ENCODE data around the gene ACTR10. TPM values are rescaled to one million over a fixed set of nuclear protein-coding genes. Genes with fewer than 3 reads are reported as not detected.

ACTR10 gene
- total RNA-seq, 1 donor from 2014 or later, result 58.1 TPM

DNA sequence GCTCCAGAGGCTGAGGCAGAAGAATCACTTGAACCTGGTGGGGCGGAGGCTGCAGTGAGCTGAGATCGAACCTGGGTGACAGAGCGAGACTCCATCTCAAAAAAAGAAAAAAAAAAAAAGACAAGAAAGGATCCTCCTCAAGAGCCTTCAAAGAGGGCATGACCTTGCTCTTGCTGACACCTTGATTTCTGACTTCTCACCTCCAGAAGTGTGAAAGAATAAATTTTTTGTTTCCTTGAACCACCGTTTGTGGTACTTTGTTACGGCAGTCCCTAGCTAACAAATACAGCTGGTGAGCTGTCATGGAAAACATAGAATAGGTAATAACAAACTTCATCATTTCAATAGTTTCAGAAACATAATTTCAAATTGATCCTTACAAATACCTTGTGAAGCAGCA is 1.9 kb upstream of the ACTR10 start:
- Histone ChIP-seq H3K9me3 (no peaks in the 10 kb centered on the region), H3K27me3 (ENCODE audit: low read depth) (no peaks in the 10 kb centered on the region), H3K27ac (no peak overlapping the region), H3K36me3 (peaks cover 6% of the 10 kb centered on the region), H3K4me1 (peaks cover 20% of the 10 kb centered on the region), H3K4me3 (no peak overlapping the region)
- intact Hi-C loops (cut with DNase I), result no loop called here
- ATAC-seq, result no peak
- TF ChIP-seq, protein P1, sequence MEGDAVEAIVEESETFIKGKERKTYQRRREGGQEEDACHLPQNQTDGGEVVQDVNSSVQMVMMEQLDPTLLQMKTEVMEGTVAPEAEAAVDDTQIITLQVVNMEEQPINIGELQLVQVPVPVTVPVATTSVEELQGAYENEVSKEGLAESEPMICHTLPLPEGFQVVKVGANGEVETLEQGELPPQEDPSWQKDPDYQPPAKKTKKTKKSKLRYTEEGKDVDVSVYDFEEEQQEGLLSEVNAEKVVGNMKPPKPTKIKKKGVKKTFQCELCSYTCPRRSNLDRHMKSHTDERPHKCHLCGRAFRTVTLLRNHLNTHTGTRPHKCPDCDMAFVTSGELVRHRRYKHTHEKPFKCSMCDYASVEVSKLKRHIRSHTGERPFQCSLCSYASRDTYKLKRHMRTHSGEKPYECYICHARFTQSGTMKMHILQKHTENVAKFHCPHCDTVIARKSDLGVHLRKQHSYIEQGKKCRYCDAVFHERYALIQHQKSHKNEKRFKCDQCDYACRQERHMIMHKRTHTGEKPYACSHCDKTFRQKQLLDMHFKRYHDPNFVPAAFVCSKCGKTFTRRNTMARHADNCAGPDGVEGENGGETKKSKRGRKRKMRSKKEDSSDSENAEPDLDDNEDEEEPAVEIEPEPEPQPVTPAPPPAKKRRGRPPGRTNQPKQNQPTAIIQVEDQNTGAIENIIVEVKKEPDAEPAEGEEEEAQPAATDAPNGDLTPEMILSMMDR (IDR thresholded peaks at IDR 0.05), result no peak
- DNase-seq, result no peak

DNA sequence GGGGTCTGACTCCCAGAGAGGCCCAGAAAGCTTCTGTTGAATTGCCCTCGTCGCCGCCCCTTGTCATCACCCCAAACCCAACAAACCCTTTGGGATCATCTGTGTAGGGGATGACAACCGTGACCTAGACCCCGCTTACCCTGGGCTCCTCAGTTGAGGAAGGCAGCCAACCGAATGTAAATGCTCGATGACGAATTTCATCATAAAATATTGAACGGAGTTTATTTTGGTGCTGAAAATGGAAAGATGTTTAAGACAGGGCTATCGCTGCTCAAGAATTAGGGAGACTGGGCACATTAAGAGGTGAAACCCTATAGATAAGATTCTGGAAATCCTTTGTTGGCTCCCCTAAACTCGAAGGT is 512 bp downstream of the ACTR10 start:
- H3K9me3 ChIP-seq, result no peaks in the 10 kb centered on the region
- ATAC-seq (peak; percentile 6 to 23), DNase-seq (no peak)
- peak overlapping the region; percentile 89 for H3K4me3 ChIP-seq
- H3K36me3 ChIP-seq, result peaks cover 25% of the 10 kb centered on the region
- intact Hi-C loops (cut with DNase I), result no loop called here
- TF ChIP-seq, protein P1 (IDR thresholded peaks at IDR 0.05), result no peak
- no peaks in the 10 kb centered on the region for H3K27me3 ChIP-seq (ENCODE audit: low read depth)
- H3K27ac ChIP-seq, result peak overlapping the region; percentile 95
- peaks cover 20% of the 10 kb centered on the region for H3K4me1 ChIP-seq

DNA sequence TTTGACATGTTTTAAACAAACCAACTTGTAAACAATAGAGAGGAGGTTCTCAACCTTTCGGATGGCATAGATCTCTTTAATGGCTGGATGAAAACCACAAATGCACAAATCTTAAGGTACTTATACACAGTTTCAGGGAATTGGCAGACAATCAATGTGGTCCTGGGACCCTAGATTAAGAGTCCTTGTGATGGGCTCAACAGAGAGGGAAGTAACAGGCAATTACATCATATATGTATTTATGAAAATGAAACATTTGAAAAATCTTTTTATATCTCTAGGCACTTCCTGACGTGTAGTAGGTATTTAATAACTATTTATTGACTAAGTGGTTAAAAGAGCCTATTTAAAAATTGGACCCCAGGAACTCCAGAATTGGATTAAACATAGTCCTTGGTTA is 897 bp downstream of the ACTR10 start:
- peak overlapping the region; percentile 95 for H3K27ac ChIP-seq
- H3K4me3 ChIP-seq, result peak overlapping the region; percentile 89
- no peak for ATAC-seq
- intact Hi-C loops (cut with DNase I), result no loop called here
- no peak for DNase-seq
- peaks cover 20% of the 10 kb centered on the region for H3K4me1 ChIP-seq
- no peaks in the 10 kb centered on the region for H3K9me3 ChIP-seq
- H3K27me3 ChIP-seq (ENCODE audit: low read depth), result no peaks in the 10 kb centered on the region
- H3K36me3 ChIP-seq, result peaks cover 25% of the 10 kb centered on the region
- TF ChIP-seq, protein P1 (IDR thresholded peaks at IDR 0.05), result no peak

DNA sequence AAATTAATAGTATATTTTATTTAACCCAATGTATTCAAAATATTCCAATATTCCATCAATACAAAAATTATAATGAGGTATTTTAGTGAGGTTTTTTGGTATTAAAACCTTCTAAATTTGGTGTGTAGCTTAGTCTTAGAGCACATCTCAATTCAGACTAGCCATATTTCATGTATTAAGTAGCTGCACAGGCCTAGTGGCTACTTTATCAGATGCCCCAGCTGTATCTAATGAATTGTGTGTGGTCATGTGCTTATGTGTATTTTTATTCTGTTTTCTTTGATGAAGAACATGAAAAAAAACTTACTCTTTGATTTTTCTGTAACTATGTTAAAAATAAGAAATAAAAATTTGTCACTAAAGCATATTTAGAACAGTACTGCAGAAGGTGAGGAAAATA is 13.2 kb downstream of the ACTR10 start:
- ATAC-seq (no peak), DNase-seq (no peak)
- Histone ChIP-seq H3K4me1 (no peaks in the 10 kb centered on the region), H3K27me3 (ENCODE audit: low read depth) (no peaks in the 10 kb centered on the region), H3K27ac (no peak overlapping the region), H3K9me3 (no peaks in the 10 kb centered on the region), H3K4me3 (no peak overlapping the region), H3K36me3 (peaks cover 96% of the 10 kb centered on the region)
- TF ChIP-seq, protein P1 (IDR thresholded peaks at IDR 0.05), result no peak
- intact Hi-C loops (cut with DNase I), result no loop called here

DNA sequence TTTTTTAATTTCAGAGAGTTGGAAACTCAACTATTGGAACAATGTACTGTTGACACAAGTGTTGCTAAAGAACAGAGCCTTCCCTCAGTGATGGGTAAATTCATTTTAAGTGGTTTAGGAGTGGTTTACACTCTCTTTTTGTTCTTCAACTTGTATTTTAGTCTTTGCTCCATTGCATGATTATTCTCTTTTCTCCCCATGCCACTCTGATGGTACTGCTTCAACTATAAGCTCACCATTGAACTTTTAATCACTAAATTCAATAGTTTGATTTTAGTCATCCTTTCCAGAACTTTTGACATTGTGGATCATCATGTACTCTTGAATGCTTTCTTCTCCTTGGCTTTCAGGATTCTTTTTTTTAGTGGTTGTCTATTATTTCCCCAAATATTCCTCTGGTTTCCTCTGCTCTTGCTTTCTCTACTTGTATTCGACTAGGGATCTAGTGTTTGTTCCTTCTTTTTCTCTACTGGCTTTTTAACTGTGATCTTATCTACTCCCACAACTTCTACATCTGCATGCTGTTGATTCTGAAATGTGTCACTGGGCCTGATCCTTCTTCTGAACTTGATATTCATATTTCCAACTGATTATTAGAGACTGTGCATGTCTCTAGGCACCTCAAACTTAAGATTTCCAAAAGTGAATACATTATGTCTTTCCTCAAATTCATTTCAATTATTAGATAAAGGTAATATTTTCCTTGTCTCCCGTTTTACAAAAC is 15.4 kb downstream of the ACTR10 start:
- ATAC-seq (no peak), DNase-seq (no peak)
- H3K4me3 ChIP-seq, result no peak overlapping the region
- no peak overlapping the region for H3K27ac ChIP-seq
- no peaks in the 10 kb centered on the region for H3K9me3 ChIP-seq
- peaks cover 93% of the 10 kb centered on the region for H3K36me3 ChIP-seq
- H3K27me3 ChIP-seq (ENCODE audit: low read depth), result no peaks in the 10 kb centered on the region
- H3K4me1 ChIP-seq, result no peaks in the 10 kb centered on the region
- TF ChIP-seq, protein P1 (IDR thresholded peaks at IDR 0.05), result no peak
- intact Hi-C loops (cut with DNase I), result no loop called here

Data from lower lobe of right lung (tissue), 2 donors.